Osteocyte (in vitro differentiated cells): ENCODE results near the gene CYSRT1. TPM values are rescaled to one million over a fixed set of nuclear protein-coding genes. Genes with fewer than 3 reads are reported as not detected.

Experiments used
- DNase-seq: peaks from one replicate; pipeline ENCODE4 v3.0.0; 2021; ENCODE audit warnings: mixed read lengths; ENCODE audit not compliant: unreplicated experiment; ENCODE audit errors: extremely low spot score
- H3K27ac Mint-ChIP-seq: one replicate; pipeline ENCODE4 v1.8.0; 2021; ENCODE audit warnings: mild to moderate bottlenecking, mixed read lengths; ENCODE audit not compliant: unreplicated experiment
- H3K27me3 Mint-ChIP-seq: one replicate; pipeline ENCODE4 v1.8.0; 2021; ENCODE audit warnings: mixed read lengths; ENCODE audit not compliant: unreplicated experiment
- H3K36me3 Mint-ChIP-seq: one replicate; pipeline ENCODE4 v1.8.0; 2021; ENCODE audit warnings: mixed read lengths; ENCODE audit not compliant: unreplicated experiment
- H3K4me1 Mint-ChIP-seq: one replicate; pipeline ENCODE4 v1.8.0; 2021; ENCODE audit warnings: mixed read lengths; ENCODE audit not compliant: unreplicated experiment
- H3K4me3 Mint-ChIP-seq: one replicate; pipeline ENCODE4 v1.8.0; 2021; ENCODE audit warnings: mild to moderate bottlenecking, moderate library complexity, mixed read lengths; ENCODE audit not compliant: unreplicated experiment
- H3K9me3 Mint-ChIP-seq: one replicate; pipeline ENCODE4 v1.8.0; 2021; ENCODE audit warnings: mixed read lengths; ENCODE audit not compliant: unreplicated experiment
- CTCF ChIP-seq: fragments of 200-600 bp; sonication (generic); IDR thresholded peaks from 2 replicates; pipeline ENCODE4 v1.5.0; 2021; ENCODE audit warnings: antibody characterized with exemption, mild to moderate bottlenecking, moderate library complexity
- total RNA-seq: library from RNA; stranded (reverse); gene quantifications from 2 replicates; pipeline ENCODE4 v1.2.1, GENCODE V29; 2021

Gene CYSRT1
- total RNA-seq, 1 donor from 2014 or later: 1.7 TPM

GRCh38 chr9:137191245-137191644 is 33.7 kb upstream of the CYSRT1 start:
- no peak for TF ChIP-seq CTCF
- DNase-seq: no peak
- Mint-ChIP-seq H3K4me3 (peak overlapping the region; percentile 55), H3K9me3 (no peaks in the 10 kb centered on the region), H3K4me1 (peaks cover 37% of the 10 kb centered on the region), H3K36me3 (peaks cover 10% of the 10 kb centered on the region), H3K27ac (no peak overlapping the region), H3K27me3 (no peaks in the 10 kb centered on the region)

GRCh38 chr9:137191691-137192447 is 33.1 kb upstream of the CYSRT1 start:
- no peaks in the 10 kb centered on the region for H3K9me3 Mint-ChIP-seq
- no peak overlapping the region for H3K4me3 Mint-ChIP-seq
- TF ChIP-seq CTCF: no peak
- H3K36me3 Mint-ChIP-seq: peaks cover 10% of the 10 kb centered on the region
- no peak for DNase-seq
- H3K4me1 Mint-ChIP-seq: peaks cover 30% of the 10 kb centered on the region
- H3K27me3 Mint-ChIP-seq: no peaks in the 10 kb centered on the region
- H3K27ac Mint-ChIP-seq: no peak overlapping the region

DNA sequence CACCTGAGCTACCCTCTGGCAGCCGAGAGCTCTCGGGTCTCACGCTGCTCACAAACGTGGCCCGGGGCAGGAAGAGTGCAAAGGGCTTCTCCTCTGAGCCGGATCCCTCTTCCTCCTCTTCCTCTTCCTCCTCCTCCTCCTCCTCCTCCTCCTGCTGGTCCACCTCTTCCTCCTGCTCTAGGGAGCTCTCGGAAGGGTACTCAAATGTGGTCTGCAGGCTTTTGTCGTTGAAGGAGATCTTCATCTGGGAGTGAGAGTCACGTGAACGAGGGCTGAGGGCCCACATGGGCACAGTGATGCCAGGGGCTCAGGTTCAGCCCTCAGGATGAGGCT is 32.6 kb upstream of the CYSRT1 start:
- Mint-ChIP-seq H3K27me3 (no peaks in the 10 kb centered on the region), H3K4me3 (no peak overlapping the region), H3K4me1 (peaks cover 25% of the 10 kb centered on the region), H3K36me3 (peaks cover 10% of the 10 kb centered on the region), H3K9me3 (no peaks in the 10 kb centered on the region), H3K27ac (no peak overlapping the region)
- no peak for TF ChIP-seq CTCF
- no peak for DNase-seq

DNA sequence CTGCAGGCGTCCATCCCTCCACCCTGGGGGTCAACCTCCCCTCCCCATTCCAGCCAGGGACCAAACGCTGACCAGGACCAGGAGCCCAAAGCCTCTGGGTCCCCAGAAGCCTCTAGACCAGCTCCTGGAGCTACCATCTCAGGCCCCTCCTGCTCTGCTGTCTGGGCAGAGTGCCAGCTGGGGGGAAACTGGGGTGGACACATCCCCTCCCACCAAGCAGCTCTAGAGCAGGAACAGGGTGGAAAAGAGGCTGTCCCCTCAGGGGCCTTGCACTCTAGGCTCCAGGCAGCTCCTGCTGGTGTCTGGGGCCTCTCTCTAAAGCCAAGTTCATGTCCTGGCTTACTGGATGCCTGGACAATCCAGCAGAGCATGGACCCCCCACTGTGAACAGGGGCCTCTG is 32.1 kb upstream of the CYSRT1 start:
- H3K4me3 Mint-ChIP-seq: no peak overlapping the region
- H3K9me3 Mint-ChIP-seq: no peaks in the 10 kb centered on the region
- no peaks in the 10 kb centered on the region for H3K27me3 Mint-ChIP-seq
- H3K4me1 Mint-ChIP-seq: peaks cover 21% of the 10 kb centered on the region
- no peak for DNase-seq
- no peak for TF ChIP-seq CTCF
- H3K27ac Mint-ChIP-seq: no peak overlapping the region
- peaks cover 10% of the 10 kb centered on the region for H3K36me3 Mint-ChIP-seq

DNA sequence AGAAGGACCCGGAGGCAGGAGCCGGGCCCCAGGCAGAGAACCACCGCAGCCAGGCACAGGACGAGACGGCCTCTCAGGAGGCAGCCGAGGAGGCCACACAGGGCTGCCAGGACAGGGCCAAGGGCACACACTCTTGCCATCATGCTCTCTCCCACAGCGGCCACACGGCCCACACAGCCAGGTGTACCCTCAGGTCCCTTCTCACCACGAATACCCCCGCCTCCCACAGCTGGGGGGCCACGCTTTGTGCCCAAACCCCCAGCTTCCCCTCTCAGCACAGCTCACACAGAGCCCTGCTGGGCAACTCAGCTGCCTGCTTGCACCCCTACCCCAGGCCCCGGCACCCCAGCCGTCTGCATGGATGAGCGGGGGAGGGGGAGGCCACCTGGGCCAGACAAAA is 31.2 kb upstream of the CYSRT1 start:
- Mint-ChIP-seq H3K4me1 (peaks cover 26% of the 10 kb centered on the region), H3K4me3 (no peak overlapping the region), H3K9me3 (no peaks in the 10 kb centered on the region), H3K27ac (no peak overlapping the region), H3K36me3 (peaks cover 10% of the 10 kb centered on the region), H3K27me3 (no peaks in the 10 kb centered on the region)
- no peak for TF ChIP-seq CTCF
- no peak for DNase-seq
